ENCODE measurements around the gene ZFP42. TPM values are rescaled to one million over a fixed set of nuclear protein-coding genes. Genes with fewer than 3 reads are reported as not detected.

The ZFP42 gene
- total RNA-seq, 1 experiment from 2014 or later = 0.34 TPM

GRCh38 chr4:188006285-188006848 lies 10.8 kb downstream of the ZFP42 start:
- ChIA-PET POLR2A (no interaction called here), CTCF (no interaction called here)
- peaks cover 14% of the 10 kb centered on the region for H3K36me3 Mint-ChIP-seq (ENCODE audit: insufficient read depth, unreplicated experiment)
- no peaks in the 10 kb centered on the region for H3K4me1 Mint-ChIP-seq (ENCODE audit: low read depth, unreplicated experiment)
- TF ChIP-seq CTCF (IDR thresholded peaks at IDR 0.05; ENCODE audit: insufficient read depth in 1 of 2, low read depth in 1 of 2, low read length in 1 of 2, severe bottlenecking in 1 of 2, unreplicated experiment in 1 of 2) = no peak
- no peaks in the 10 kb centered on the region for H3K9me3 ChIP-seq
- no peaks in the 10 kb centered on the region for H3K27me3 Mint-ChIP-seq (ENCODE audit: insufficient read depth, unreplicated experiment)
- no peak for DNase-seq
- H3K27ac Mint-ChIP-seq (ENCODE audit: unreplicated experiment) = no peak overlapping the region
- no peaks in the 10 kb centered on the region for H3K9me3 Mint-ChIP-seq (ENCODE audit: unreplicated experiment)
- H3K36me3 ChIP-seq (ENCODE audit: control insufficient read depth, insufficient read depth, low read length) = no peaks in the 10 kb centered on the region
- no peak overlapping the region for H3K4me3 ChIP-seq (ENCODE audit: low read depth, low read length)
- no TSS peak for BruUV-seq (replicated peaks)
- no peaks in the 10 kb centered on the region for H3K27me3 ChIP-seq (replicated peaks; ENCODE audit: control insufficient read depth, insufficient read depth, low read length)
- no peak overlapping the region for H3K4me3 Mint-ChIP-seq (ENCODE audit: unreplicated experiment)
- intact Hi-C loops (cut with micrococcal nuclease; ENCODE audit: unreplicated experiment) = no loop called here
- H3K4me1 ChIP-seq = no peaks in the 10 kb centered on the region

GRCh38 chr4:188008377-188008776 lies 12.8 kb downstream of the ZFP42 start:
- POLR2A ChIA-PET = no interaction called here
- no peak overlapping the region for H3K27ac Mint-ChIP-seq (ENCODE audit: unreplicated experiment)

GRCh38 chr4:188012426-188012945 lies 16.9 kb downstream of the ZFP42 start:
- no TSS peak for BruUV-seq (replicated peaks)
- Mint-ChIP-seq H3K4me1 (ENCODE audit: low read depth, unreplicated experiment) (peaks cover 28% of the 10 kb centered on the region), H3K36me3 (ENCODE audit: insufficient read depth, unreplicated experiment) (peaks cover 12% of the 10 kb centered on the region), H3K9me3 (ENCODE audit: unreplicated experiment) (no peaks in the 10 kb centered on the region), H3K27ac (ENCODE audit: unreplicated experiment) (no peak overlapping the region), H3K27me3 (ENCODE audit: insufficient read depth, unreplicated experiment) (no peaks in the 10 kb centered on the region), H3K4me3 (ENCODE audit: unreplicated experiment) (no peak overlapping the region)
- no peaks in the 10 kb centered on the region for H3K36me3 ChIP-seq (ENCODE audit: control insufficient read depth, insufficient read depth, low read length)
- H3K4me3 ChIP-seq (ENCODE audit: low read depth, low read length) = no peak overlapping the region
- no peak for TF ChIP-seq CTCF (IDR thresholded peaks at IDR 0.05; ENCODE audit: insufficient read depth in 1 of 2, low read depth in 1 of 2, low read length in 1 of 2, severe bottlenecking in 1 of 2, unreplicated experiment in 1 of 2)
- H3K4me1 ChIP-seq = peaks cover 35% of the 10 kb centered on the region
- intact Hi-C loops (cut with micrococcal nuclease; ENCODE audit: unreplicated experiment) = loop anchor here (10.0 kb wide), 1 partner anchor 198 kb away; no protein-coding TSS in a partner anchor
- no peaks in the 10 kb centered on the region for H3K27me3 ChIP-seq (replicated peaks; ENCODE audit: control insufficient read depth, insufficient read depth, low read length)
- no peaks in the 10 kb centered on the region for H3K9me3 ChIP-seq
- ChIA-PET POLR2A (no interaction called here), CTCF (no interaction called here)
- DNase-seq = no peak

More at GRCh38 chr4:188008377-188008776, 12.8 kb downstream of the ZFP42 start:
- H3K36me3 Mint-ChIP-seq (ENCODE audit: insufficient read depth, unreplicated experiment) = peaks cover 1% of the 10 kb centered on the region
- CTCF ChIA-PET = interaction anchor here (0.6 kb wide), 1 partner anchor 9 kb away, joined by 3 read pairs; no protein-coding TSS in a partner anchor
- DNase-seq = no peak
- H3K4me1 ChIP-seq = peaks cover 2% of the 10 kb centered on the region
- H3K4me3 Mint-ChIP-seq (ENCODE audit: unreplicated experiment) = no peak overlapping the region
- no peaks in the 10 kb centered on the region for H3K9me3 ChIP-seq
- no TSS peak for BruUV-seq (replicated peaks)
- no peak overlapping the region for H3K4me3 ChIP-seq (ENCODE audit: low read depth, low read length)
- no peaks in the 10 kb centered on the region for H3K4me1 Mint-ChIP-seq (ENCODE audit: low read depth, unreplicated experiment)
- no peaks in the 10 kb centered on the region for H3K27me3 ChIP-seq (replicated peaks; ENCODE audit: control insufficient read depth, insufficient read depth, low read length)
- H3K9me3 Mint-ChIP-seq (ENCODE audit: unreplicated experiment) = no peaks in the 10 kb centered on the region
- no peaks in the 10 kb centered on the region for H3K36me3 ChIP-seq (ENCODE audit: control insufficient read depth, insufficient read depth, low read length)
- no peaks in the 10 kb centered on the region for H3K27me3 Mint-ChIP-seq (ENCODE audit: insufficient read depth, unreplicated experiment)
- intact Hi-C loops (cut with micrococcal nuclease; ENCODE audit: unreplicated experiment) = no loop called here
- no peak for TF ChIP-seq CTCF (IDR thresholded peaks at IDR 0.05; ENCODE audit: insufficient read depth in 1 of 2, low read depth in 1 of 2, low read length in 1 of 2, severe bottlenecking in 1 of 2, unreplicated experiment in 1 of 2)
